GM12878 (cell line): ENCODE results near the gene JAG1. TPM values are rescaled to one million over a fixed set of nuclear protein-coding genes. Genes with fewer than 3 reads are reported as not detected.

Experiments
- ATF2 ChIP-seq: IDR thresholded peaks from 2 replicates; pipeline ENCODE4 v1.6.1; 2012; ENCODE audit warnings: low read length, inconsistent platforms
- ATF7 ChIP-seq: fragments of 450-650 bp; IDR thresholded peaks from 2 replicates; pipeline ENCODE4 v1.6.1; 2016; ENCODE audit warnings: low read depth, mild to moderate bottlenecking
- BMI1 ChIP-seq: fragments of 450-650 bp; IDR thresholded peaks from 2 replicates; pipeline ENCODE4 v1.6.1; 2016; ENCODE audit warnings: mild to moderate bottlenecking, moderate library complexity, borderline replicate concordance
- CEBPB ChIP-seq, 2 experiments: fragments of 150-350 bp in 1 of 2; IDR thresholded peaks; 2 replicates each; pipeline ENCODE4 v1.6.1; 2012 to 2014; ENCODE audit warnings: low read depth in 2 of 2, low read length in 2 of 2, borderline replicate concordance in 1 of 2, inconsistent platforms in 1 of 2
- IKZF2 ChIP-seq, 2 experiments: fragments of 450-650 bp; IDR thresholded peaks; 2 replicates each; pipeline ENCODE4 v1.6.1; 2017; ENCODE audit warnings: mild to moderate bottlenecking in 2 of 2, moderate library complexity in 2 of 2
- KAT2A ChIP-seq: conservative IDR thresholded peaks from 2 replicates; pipeline ENCODE4 v1.6.1; 2011; ENCODE audit warnings: low read depth, low read length; ENCODE audit not compliant: control insufficient read depth
- LARP7 ChIP-seq: fragments of 450-650 bp; IDR thresholded peaks from 2 replicates; pipeline ENCODE4 v1.6.1; 2017; ENCODE audit warnings: mild to moderate bottlenecking
- MTA3 ChIP-seq: IDR thresholded peaks from 2 replicates; pipeline ENCODE4 v1.6.1; 2012; ENCODE audit warnings: low read length, inconsistent platforms, borderline replicate concordance
- NFIC ChIP-seq: IDR thresholded peaks from 2 replicates; pipeline ENCODE4 v1.6.1; 2012; ENCODE audit warnings: low read depth, mild to moderate bottlenecking, inconsistent platforms, low read length, moderate library complexity
- NFYB ChIP-seq: IDR thresholded peaks from 2 replicates; pipeline ENCODE4 v1.6.1; 2011; ENCODE audit warnings: low read depth, mild to moderate bottlenecking, low read length, improper control_type of control experiment, moderate library complexity; ENCODE audit not compliant: insufficient read depth
- PAX5 ChIP-seq: IDR thresholded peaks from 2 replicates; pipeline ENCODE4 v1.6.1; 2011; ENCODE audit warnings: low read depth, low read length, borderline replicate concordance
- PAX8 ChIP-seq: fragments of 450-650 bp; IDR thresholded peaks from 2 replicates; pipeline ENCODE4 v1.6.1; 2017; ENCODE audit warnings: mild to moderate bottlenecking, moderate library complexity
- RAD51 ChIP-seq: fragments of 450-650 bp; IDR thresholded peaks from 2 replicates; pipeline ENCODE4 v1.6.1; 2016; ENCODE audit warnings: moderate library complexity, mild to moderate bottlenecking, inconsistent platforms
- RELA ChIP-seq: fragments of 450-650 bp; IDR thresholded peaks from 2 replicates; pipeline ENCODE4 v1.8.0; 2014; ENCODE audit warnings: borderline replicate concordance; ENCODE audit not compliant: partially characterized antibody
- SMARCA5 ChIP-seq: fragments of 450-650 bp; IDR thresholded peaks from 2 replicates; pipeline ENCODE4 v1.6.1; 2017; ENCODE audit warnings: mild to moderate bottlenecking
- SREBF1 ChIP-seq: IDR thresholded peaks from 2 replicates; pipeline ENCODE4 v1.6.1; 2012; ENCODE audit warnings: mild to moderate bottlenecking, low read length
- SUZ12 ChIP-seq: fragments of 200-600 bp; sonication (generic); IDR thresholded peaks from one replicate; pipeline ENCODE4 v1.6.1; 2018; ENCODE audit warnings: antibody characterized with exemption, mild to moderate bottlenecking; ENCODE audit not compliant: unreplicated experiment
- ZBTB4 ChIP-seq: fragments of 450-650 bp; formaldehyde crosslinking; IDR thresholded peaks from 2 replicates; pipeline ENCODE4 v1.4.0; 2022; ENCODE audit warnings: mild to moderate bottlenecking, moderate library complexity
- polyA plus RNA-seq, 11 experiments: library from polyadenylated mRNA; depleted of rRNA in 4 of 11; unstranded in 6 of 11; stranded (reverse) in 5 of 11; fragments of >200 nt; fragmentation: Nextera tagmentation in 4 of 11; fragmentation: Illumina TruSeq in 1 of 11; extraction: Ambion mirVana in 4 of 11; extraction: Trizol in 1 of 11; gene quantifications; 1 replicate in 1 of 11; 2 replicates in 10 of 11; pipeline versions ENCODE4 v1.2.1 to v1.2.3, GENCODE V29; 2011 to 2016; ENCODE audit warnings: inconsistent platforms in 2 of 11, missing spikeins in 2 of 11, low read depth in 1 of 11
- total RNA-seq, 4 experiments: library from RNA; depleted of rRNA in 3 of 4; stranded (reverse); fragments of >200 nt in 3 of 4; fragmentation: Illumina TruSeq in 1 of 4; extraction: Trizol in 1 of 4; gene quantifications; 2 replicates each; pipeline versions ENCODE4 v1.2.1 to v1.2.3, GENCODE V29; 2013 to 2021
- TF ChIP-seq, protein P1 (sequence below): fragments of 450-650 bp; IDR thresholded peaks from 2 replicates; pipeline ENCODE4 v1.6.1; 2016; ENCODE audit warnings: mild to moderate bottlenecking
- TF ChIP-seq, protein P2 (sequence below): fragments of 450-650 bp; IDR thresholded peaks from 2 replicates; pipeline ENCODE4 v1.6.1; 2017; ENCODE audit warnings: mild to moderate bottlenecking, moderate library complexity

JAG1 gene
- total and polyA plus RNA-seq, 10 of the 15 experiments (the other 5 are each of a cell fraction or from before 2014, with no cell fraction given) = 0.66 to 6.9 (median 1.8) TPM

- TF ChIP-seq RAD51 (no peak), BMI1 (no peak), RELA (no peak), NFIC (no peak), SUZ12 (no peak), PAX8 (no peak), ATF2 (no peak), CEBPB (IDR thresholded peaks at IDR 0.05; ENCODE audit: borderline replicate concordance in 1 of 2, low read depth in 2 of 2, low read length in 2 of 2) (no peak), SREBF1 (no peak), KAT2A (no peak), MTA3 (no peak), PAX5 (0 out of 2 replicates have a peak, but pooled peaks have one; percentile 19), ZBTB4 (CRISPR knock-in tag) (no peak), LARP7 (peak; percentile 85), IKZF2 (IDR thresholded peaks at IDR 0.05) (no peak), ATF7 (no peak), NFYB (no peak), SMARCA5 (peak; percentile 41; the same call in 1 of the 2 replicates)
- TF ChIP-seq, protein P1, sequence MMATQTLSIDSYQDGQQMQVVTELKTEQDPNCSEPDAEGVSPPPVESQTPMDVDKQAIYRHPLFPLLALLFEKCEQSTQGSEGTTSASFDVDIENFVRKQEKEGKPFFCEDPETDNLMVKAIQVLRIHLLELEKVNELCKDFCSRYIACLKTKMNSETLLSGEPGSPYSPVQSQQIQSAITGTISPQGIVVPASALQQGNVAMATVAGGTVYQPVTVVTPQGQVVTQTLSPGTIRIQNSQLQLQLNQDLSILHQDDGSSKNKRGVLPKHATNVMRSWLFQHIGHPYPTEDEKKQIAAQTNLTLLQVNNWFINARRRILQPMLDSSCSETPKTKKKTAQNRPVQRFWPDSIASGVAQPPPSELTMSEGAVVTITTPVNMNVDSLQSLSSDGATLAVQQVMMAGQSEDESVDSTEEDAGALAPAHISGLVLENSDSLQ = no peak
- TF ChIP-seq, protein P2, sequence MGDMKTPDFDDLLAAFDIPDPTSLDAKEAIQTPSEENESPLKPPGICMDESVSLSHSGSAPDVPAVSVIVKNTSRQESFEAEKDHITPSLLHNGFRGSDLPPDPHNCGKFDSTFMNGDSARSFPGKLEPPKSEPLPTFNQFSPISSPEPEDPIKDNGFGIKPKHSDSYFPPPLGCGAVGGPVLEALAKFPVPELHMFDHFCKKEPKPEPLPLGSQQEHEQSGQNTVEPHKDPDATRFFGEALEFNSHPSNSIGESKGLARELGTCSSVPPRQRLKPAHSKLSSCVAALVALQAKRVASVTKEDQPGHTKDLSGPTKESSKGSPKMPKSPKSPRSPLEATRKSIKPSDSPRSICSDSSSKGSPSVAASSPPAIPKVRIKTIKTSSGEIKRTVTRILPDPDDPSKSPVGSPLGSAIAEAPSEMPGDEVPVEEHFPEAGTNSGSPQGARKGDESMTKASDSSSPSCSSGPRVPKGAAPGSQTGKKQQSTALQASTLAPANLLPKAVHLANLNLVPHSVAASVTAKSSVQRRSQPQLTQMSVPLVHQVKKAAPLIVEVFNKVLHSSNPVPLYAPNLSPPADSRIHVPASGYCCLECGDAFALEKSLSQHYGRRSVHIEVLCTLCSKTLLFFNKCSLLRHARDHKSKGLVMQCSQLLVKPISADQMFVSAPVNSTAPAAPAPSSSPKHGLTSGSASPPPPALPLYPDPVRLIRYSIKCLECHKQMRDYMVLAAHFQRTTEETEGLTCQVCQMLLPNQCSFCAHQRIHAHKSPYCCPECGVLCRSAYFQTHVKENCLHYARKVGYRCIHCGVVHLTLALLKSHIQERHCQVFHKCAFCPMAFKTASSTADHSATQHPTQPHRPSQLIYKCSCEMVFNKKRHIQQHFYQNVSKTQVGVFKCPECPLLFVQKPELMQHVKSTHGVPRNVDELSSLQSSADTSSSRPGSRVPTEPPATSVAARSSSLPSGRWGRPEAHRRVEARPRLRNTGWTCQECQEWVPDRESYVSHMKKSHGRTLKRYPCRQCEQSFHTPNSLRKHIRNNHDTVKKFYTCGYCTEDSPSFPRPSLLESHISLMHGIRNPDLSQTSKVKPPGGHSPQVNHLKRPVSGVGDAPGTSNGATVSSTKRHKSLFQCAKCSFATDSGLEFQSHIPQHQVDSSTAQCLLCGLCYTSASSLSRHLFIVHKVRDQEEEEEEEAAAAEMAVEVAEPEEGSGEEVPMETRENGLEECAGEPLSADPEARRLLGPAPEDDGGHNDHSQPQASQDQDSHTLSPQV = no peak
These were observed at the start of gene JAG1 (continued) for GRCh38 chr20:10673842-10674683.
